Skeletal muscle tissue (tissue), 4 donors: Measurements from ENCODE around the gene CAPN8. TPM values are rescaled to one million over a fixed set of nuclear protein-coding genes. Genes with fewer than 3 reads are reported as not detected.

Experiments
- H3K27ac ChIP-seq: one replicate; pipeline ENCODE4 v1.7.0; 2013; ENCODE audit warnings: mild to moderate bottlenecking, low read depth, low read length, inconsistent platforms
- H3K27me3 ChIP-seq, 3 donors: one replicate each; pipeline ENCODE4 v1.7.0; 2013; ENCODE audit warnings: low read length in 3 of 3; ENCODE audit not compliant: control insufficient read depth in 3 of 3, insufficient read depth in 3 of 3
- H3K36me3 ChIP-seq, 3 donors: one replicate each; pipeline ENCODE4 v1.7.0; 2013; ENCODE audit warnings: low read length in 3 of 3; ENCODE audit not compliant: control insufficient read depth in 3 of 3, insufficient read depth in 3 of 3
- H3K4me1 ChIP-seq, 3 donors: one replicate each; pipeline ENCODE4 v1.7.0; 2013; ENCODE audit warnings: low read length in 3 of 3, mild to moderate bottlenecking in 3 of 3; ENCODE audit not compliant: control insufficient read depth in 3 of 3, insufficient read depth in 3 of 3
- H3K4me3 ChIP-seq, 3 donors: one replicate each; pipeline ENCODE4 v1.7.0; 2013; ENCODE audit warnings: low read length in 3 of 3
- H3K9ac ChIP-seq, 3 donors: one replicate each; pipeline ENCODE4 v1.7.0; 2013; ENCODE audit warnings: low read length in 3 of 3, mild to moderate bottlenecking in 3 of 3, moderate library complexity in 2 of 3, low read depth in 1 of 3
- H3K9me3 ChIP-seq, 3 donors: one replicate each; pipeline ENCODE4 v1.7.0; 2013; ENCODE audit warnings: low read length in 3 of 3; ENCODE audit not compliant: control insufficient read depth in 3 of 3
- total RNA-seq: library from RNA; depleted of rRNA; stranded (reverse); fragments of >200 nt; gene quantifications from one replicate; pipeline ENCODE4 v1.2.3, GENCODE V29; 2014
- donor health status: Osteomylitis.

CAPN8 gene
- total RNA-seq, 1 donor from 2014 or later: 1.0 TPM

GRCh38 chr1:223710179-223711133 lies 45.0 kb upstream of the CAPN8 start:
- peaks cover 32 to 58% (median 39%) of the 10 kb centered on the region in 3 donors for H3K4me1 ChIP-seq
- H3K27ac ChIP-seq: no peak overlapping the region

GRCh38 chr1:223709598-223709997 lies 44.1 kb upstream of the CAPN8 start:
- Histone ChIP-seq H3K9ac (no peak overlapping the region), H3K4me1 (peaks cover 23 to 53% (median 39%) of the 10 kb centered on the region in 3 donors), H3K36me3 (peaks cover 0 to 3% (median 2%) of the 10 kb centered on the region in 3 donors), H3K27me3 (no peaks in the 10 kb centered on the region), H3K27ac (peak overlapping the region; percentile 25), H3K9me3 (no peaks in the 10 kb centered on the region), H3K4me3 (no peak overlapping the region)

More at GRCh38 chr1:223710179-223711133, 45.0 kb upstream of the CAPN8 start:
- Histone ChIP-seq H3K4me3 (no peak overlapping the region), H3K9ac (no peak overlapping the region), H3K9me3 (no peaks in the 10 kb centered on the region), H3K36me3 (peaks cover 0 to 3% (median 2%) of the 10 kb centered on the region in 3 donors), H3K27me3 (no peaks in the 10 kb centered on the region)

- H3K9ac ChIP-seq: no peak overlapping the region
- H3K27ac ChIP-seq: peak overlapping the region; percentile 25
- peaks cover 17 to 44% (median 31%) of the 10 kb centered on the region in 3 donors for H3K4me1 ChIP-seq
- peaks cover 0 to 3% (median 2%) of the 10 kb centered on the region in 3 donors for H3K36me3 ChIP-seq
- H3K9me3 ChIP-seq: no peaks in the 10 kb centered on the region
- no peaks in the 10 kb centered on the region for H3K27me3 ChIP-seq
- no peak overlapping the region for H3K4me3 ChIP-seq
Observed at GRCh38 chr1:223708651-223709268, 43.3 kb upstream of the CAPN8 start.

GRCh38 chr1:223708001-223708359 lies 42.5 kb upstream of the CAPN8 start:
- H3K9me3 ChIP-seq: no peaks in the 10 kb centered on the region
- peaks cover 0 to 3% (median 0%) of the 10 kb centered on the region in 3 donors for H3K36me3 ChIP-seq
- H3K9ac ChIP-seq: no peak overlapping the region
- no peak overlapping the region for H3K4me3 ChIP-seq
- H3K4me1 ChIP-seq: peaks cover 12 to 37% (median 23%) of the 10 kb centered on the region in 3 donors
- peak overlapping the region; percentile 83 for H3K27ac ChIP-seq
- no peaks in the 10 kb centered on the region for H3K27me3 ChIP-seq

GRCh38 chr1:223707256-223708000 lies 41.9 kb upstream of the CAPN8 start:
- Histone ChIP-seq H3K9me3 (no peaks in the 10 kb centered on the region), H3K27me3 (no peaks in the 10 kb centered on the region), H3K36me3 (no peaks in the 10 kb centered on the region), H3K4me3 (peak overlapping the region in 1 of 3 donors; percentile 9), H3K4me1 (peaks cover 12 to 35% (median 22%) of the 10 kb centered on the region in 3 donors), H3K9ac (peak overlapping the region in 1 of 3 donors; percentile 17), H3K27ac (peak overlapping the region; percentile 83)

GRCh38 chr1:223706077-223706973 lies 40.8 kb upstream of the CAPN8 start:
- H3K9ac ChIP-seq: no peak overlapping the region
- H3K4me3 ChIP-seq: no peak overlapping the region
- no peaks in the 10 kb centered on the region for H3K9me3 ChIP-seq
- peak overlapping the region; percentile 83 for H3K27ac ChIP-seq
- peaks cover 10 to 29% (median 18%) of the 10 kb centered on the region in 3 donors for H3K4me1 ChIP-seq
- no peaks in the 10 kb centered on the region for H3K36me3 ChIP-seq
- no peaks in the 10 kb centered on the region for H3K27me3 ChIP-seq

- H3K9ac ChIP-seq: no peak overlapping the region
- H3K27ac ChIP-seq: peak overlapping the region; percentile 83
- H3K36me3 ChIP-seq: no peaks in the 10 kb centered on the region
- no peak overlapping the region for H3K4me3 ChIP-seq
- H3K4me1 ChIP-seq: peaks cover 12 to 29% (median 25%) of the 10 kb centered on the region in 3 donors
- no peaks in the 10 kb centered on the region for H3K9me3 ChIP-seq
- no peaks in the 10 kb centered on the region for H3K27me3 ChIP-seq
Observed at GRCh38 chr1:223704921-223705878, 39.7 kb upstream of the CAPN8 start.

- H3K27me3 ChIP-seq: no peaks in the 10 kb centered on the region
- H3K4me1 ChIP-seq: peaks cover 12 to 25% (median 25%) of the 10 kb centered on the region in 3 donors
- no peak overlapping the region for H3K4me3 ChIP-seq
- H3K27ac ChIP-seq: no peak overlapping the region
- H3K9ac ChIP-seq: no peak overlapping the region
- H3K9me3 ChIP-seq: no peaks in the 10 kb centered on the region
- H3K36me3 ChIP-seq: no peaks in the 10 kb centered on the region
Observed at GRCh38 chr1:223703668-223704013, 38.1 kb upstream of the CAPN8 start.
